Measurements from ENCODE around the gene PLXDC1.

GRCh38 chr17:39115135-39115534 is 36.3 kb downstream of the PLXDC1 start:
- no peak for TF ChIP-seq ZNF274 (IDR thresholded peaks at IDR 0.05; ENCODE audit: low read depth, low read length)
- TF ChIP-seq YY1 (IDR thresholded peaks at IDR 0.05; ENCODE audit: insufficient read depth, insufficient read length): no peak

Data from NT2/D1 (cell line).